T follicular helper cell (primary cell): ENCODE data around the gene NCAM1.
"Not testable (repeated sequence)": the region's sequence is repeated elsewhere in the genome, so short reads cannot be mapped to it uniquely, and the experiment has no call there.

Experiments
- DNase-seq: peaks from one replicate; pipeline ENCODE4 v3.0.0-alpha.2; 2020; ENCODE audit warnings: low read depth

Gene NCAM1

GRCh38 chr11:113022262-113022661 lies 61.0 kb downstream of the NCAM1 start:
- DNase-seq = no peak

GRCh38 chr11:113023228-113023627 lies 62.0 kb downstream of the NCAM1 start:
- DNase-seq = no peak

- no peak for DNase-seq
Measured at GRCh38 chr11:113023986-113024385, 62.8 kb downstream of the NCAM1 start.

DNA sequence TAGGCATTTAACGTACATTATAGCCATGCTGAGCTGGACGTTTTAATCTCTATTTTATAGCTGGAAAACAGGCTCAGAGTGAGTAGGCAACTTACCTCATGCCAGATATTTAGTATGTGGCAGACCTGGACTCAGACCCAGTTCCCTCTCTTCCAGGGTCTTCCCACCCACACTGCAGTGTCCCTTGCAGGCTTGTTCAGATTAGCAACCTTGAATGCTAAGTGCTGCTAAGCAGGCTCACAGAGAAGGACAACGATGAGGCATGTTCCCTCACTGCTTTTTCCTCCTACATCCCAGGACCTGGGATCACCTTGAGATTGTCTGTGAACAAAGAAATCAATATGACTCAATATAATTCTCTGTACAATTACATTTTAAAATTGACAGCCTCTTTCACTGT lies 65.6 kb downstream of the NCAM1 start:
- DNase-seq = no peak

DNA sequence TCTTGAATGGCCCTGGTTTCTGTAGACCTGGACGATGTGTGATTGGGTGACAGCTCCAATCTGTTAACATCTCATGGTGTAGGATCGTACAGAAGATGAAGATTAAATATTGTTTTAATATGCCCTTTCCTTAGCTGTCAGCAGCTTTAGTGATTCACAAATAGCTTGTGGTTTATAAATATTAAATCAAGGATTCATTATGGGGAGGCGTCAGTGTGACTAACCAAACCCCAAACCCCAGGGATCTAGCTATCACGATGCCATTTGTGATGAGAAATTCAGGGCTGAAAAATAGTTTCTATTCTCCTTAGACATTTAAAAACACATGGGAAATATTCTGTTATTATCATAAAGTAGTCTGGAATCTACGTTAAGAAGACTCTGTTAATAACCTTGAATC lies 73.4 kb downstream of the NCAM1 start:
- no peak for DNase-seq

- no peak for DNase-seq
Measured at GRCh38 chr11:113035708-113036107, 74.5 kb downstream of the NCAM1 start.

GRCh38 chr11:113043698-113044097 lies 82.5 kb downstream of the NCAM1 start:
- no peak for DNase-seq

- no peak for DNase-seq
Measured at GRCh38 chr11:113045146-113045545, 83.9 kb downstream of the NCAM1 start.

- DNase-seq = no peak
Measured at GRCh38 chr11:113046866-113047265, 85.6 kb downstream of the NCAM1 start.

- no peak for DNase-seq
Measured at GRCh38 chr11:113048820-113049768, 87.9 kb downstream of the NCAM1 start.

GRCh38 chr11:113053042-113053441 lies 91.8 kb downstream of the NCAM1 start:
- not testable (repeated sequence) for DNase-seq

GRCh38 chr11:113057038-113057437 lies 95.8 kb downstream of the NCAM1 start:
- no peak for DNase-seq

DNA sequence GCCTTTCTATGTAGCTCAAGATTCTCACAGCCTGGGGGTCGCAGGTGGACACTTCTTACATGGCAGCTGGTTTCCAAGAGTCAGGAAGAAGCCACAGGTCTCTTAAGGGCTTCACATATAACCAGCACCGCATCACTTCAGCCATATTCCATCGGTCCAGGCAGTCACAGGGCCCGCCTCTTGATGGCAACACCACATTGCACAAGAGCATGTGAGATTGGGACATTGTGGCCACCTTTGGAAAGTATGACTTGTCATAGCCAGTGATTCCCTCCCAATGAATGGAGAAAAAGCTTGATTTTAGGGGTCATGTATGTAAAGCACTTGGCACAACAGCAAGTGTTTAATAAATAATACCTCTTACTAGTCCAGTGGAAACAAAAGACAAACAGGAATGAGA lies 98.3 kb downstream of the NCAM1 start:
- no peak for DNase-seq

- DNase-seq = no peak
Measured at GRCh38 chr11:113065330-113065729, 104.1 kb downstream of the NCAM1 start.

DNA sequence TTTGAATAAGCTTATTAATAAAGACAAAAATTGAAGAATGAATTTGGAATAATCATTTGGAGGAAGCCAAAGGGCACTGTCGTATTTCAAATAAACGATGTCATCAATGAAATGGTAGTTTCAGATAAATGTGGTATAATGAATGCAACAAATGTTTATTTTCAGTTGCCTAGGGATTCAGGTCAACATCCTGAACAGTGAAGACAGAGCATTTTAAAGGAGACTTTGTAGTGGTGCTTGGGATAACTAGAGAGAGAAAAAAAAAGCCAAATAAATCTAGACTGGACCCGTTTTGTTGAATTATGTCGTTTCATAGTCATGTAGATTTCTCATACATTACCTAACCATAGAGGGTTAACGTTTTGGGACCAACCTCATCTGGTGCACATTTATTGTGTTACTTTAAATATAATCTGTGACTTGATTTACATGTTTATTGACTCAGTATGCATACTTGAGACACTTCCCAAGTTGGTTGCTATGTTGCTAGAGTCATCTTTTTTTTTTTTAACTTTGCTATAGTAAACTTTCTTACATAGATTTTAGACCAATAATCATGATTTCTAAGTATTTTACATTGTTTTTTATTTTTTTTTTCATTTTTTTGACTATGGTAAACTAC lies 111.1 kb downstream of the NCAM1 start:
- no peak for DNase-seq

DNA sequence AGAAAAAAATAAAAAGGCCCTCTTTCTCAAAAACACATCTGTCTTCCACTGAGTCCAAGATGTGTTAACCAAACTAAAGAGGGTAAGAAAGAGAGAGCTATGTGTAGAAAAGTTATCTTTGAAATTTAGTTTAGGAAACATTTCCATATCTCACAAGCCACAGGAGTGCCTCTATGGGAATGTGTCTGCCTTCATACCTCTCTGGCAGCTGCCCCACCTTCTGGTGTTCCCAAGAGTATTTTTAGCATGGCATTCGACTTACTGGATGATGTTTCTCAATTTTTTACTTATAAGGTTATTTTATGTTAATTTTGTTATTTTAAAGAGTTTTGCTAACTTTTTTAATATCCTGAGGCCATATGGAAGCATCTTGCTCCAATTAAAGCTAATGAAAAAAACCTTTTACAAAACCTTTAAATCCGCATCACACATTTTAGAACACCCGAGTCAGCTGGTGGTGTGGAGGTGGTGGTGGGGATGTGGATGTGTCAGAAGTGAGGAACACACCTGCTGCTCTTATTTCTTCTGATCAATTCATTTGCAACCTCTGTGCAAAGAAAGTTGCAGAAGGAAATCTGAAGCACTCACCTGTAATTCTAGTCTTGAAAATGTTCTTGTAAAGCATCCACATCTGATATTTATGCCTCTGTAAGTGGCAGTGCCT lies 112.2 kb downstream of the NCAM1 start:
- no peak for DNase-seq

- no peak for DNase-seq
Measured at GRCh38 chr11:113075586-113076095, 114.4 kb downstream of the NCAM1 start.

GRCh38 chr11:113077379-113077778 lies 116.2 kb downstream of the NCAM1 start:
- no peak for DNase-seq

DNA sequence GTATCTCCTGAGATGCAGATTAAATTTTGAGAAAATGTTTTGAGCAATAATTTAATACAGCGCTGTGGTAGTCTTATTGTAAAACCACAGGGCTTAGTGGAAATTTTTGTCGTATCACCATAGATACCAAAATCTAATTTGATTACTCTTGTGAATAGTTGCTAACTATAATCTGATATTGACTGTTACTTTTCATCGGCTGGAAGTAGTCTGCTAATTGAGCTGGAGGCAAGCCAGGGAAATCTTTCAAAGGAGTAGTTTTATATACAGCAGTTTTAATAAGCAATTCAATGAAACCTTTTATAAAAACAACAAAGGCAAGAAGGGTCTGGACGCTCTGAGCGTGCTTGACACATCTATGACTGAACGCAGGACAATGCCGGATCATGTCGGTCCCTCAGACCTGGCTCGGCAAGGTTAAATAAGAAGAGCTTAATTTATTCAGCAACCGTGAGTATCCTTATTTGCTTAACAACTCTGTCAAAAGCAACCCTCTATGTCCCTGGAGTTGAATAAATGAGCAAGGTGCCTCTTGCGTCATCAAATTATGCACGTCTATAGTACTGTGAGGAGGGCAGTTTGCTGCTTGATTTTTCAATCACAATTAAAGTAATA lies 121.2 kb downstream of the NCAM1 start:
- DNase-seq = no peak

DNA sequence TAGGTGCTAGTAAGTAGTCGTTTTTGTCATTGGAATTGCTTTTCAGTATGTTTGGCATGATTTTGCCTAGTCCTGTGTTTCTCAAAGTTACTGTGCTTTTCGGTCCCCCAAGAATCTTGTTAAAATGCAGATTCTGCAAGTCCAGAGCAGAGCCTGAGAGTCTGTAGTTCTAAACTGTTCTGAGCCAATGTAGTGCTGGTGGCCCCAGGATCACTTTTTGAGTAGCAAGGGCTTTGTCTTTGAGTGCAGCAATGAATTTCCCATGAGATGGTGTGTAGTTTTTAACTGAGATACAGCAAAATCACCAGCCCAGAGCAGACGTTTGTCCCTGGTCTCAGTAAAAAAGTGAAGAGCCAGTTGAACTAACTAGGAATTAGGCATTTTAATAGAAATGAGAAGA lies 122.4 kb downstream of the NCAM1 start:
- no peak for DNase-seq

DNA sequence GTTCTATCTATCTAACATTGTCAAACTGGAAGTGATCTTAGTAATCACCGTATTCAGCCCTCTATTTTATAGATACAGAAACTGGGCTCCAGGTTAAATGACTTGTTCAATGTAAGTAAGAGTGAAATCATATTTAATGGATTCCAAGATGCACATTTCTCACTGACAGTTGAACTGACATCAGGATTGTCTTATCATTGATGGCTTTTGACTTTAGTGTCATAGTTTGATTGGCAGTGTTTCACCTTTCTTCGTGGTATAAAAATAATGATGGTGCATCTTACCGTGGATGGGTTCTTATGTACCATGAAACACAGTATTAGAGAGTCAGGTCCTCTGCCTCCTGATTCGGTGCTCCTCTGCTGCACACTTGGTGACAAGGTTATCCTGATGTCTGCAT lies 123.1 kb downstream of the NCAM1 start:
- no peak for DNase-seq

DNA sequence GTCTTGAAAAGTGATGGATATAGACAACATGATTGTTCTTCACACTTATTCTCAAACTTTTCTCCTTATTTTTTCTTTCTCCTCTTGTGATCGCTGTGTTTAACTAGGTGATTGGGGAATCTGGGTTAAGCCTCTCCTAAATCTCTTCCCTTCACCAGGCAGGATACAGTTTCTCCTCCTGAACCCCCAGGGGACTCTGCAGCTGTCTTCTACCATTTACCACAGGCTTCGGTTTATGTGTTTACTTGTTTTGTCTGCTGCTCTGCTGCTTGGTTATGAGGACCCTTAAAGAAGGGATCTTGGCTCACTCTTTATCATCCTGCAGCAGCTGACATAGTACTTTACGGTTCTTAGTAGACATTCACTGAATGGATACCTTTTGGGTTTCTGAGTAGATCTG lies 124.2 kb downstream of the NCAM1 start:
- no peak for DNase-seq
